Gastroesophageal sphincter (tissue), 4 donors: ENCODE measurements around the gene FAM149B1. TPM values are rescaled to one million over a fixed set of nuclear protein-coding genes. Genes with fewer than 3 reads are reported as not detected.

ENCODE experiments used
- ATAC-seq: fragments of 150-250 bp; one replicate; pipeline ENCODE4 v1.9.1; 2016; ENCODE audit warnings: mild to moderate bottlenecking, moderate library complexity
- H3K27ac ChIP-seq, 4 donors: fragments of 200-600 bp; sonication (generic) in 3 of 4; 1 replicate in 3 of 4; 2 replicates in 1 of 4; pipeline ENCODE4 v1.5.1; 2016 to 2019
- H3K27me3 ChIP-seq: fragments of 200-600 bp; sonication (generic); one replicate; pipeline ENCODE4 v1.5.1; 2019
- H3K36me3 ChIP-seq, 2 donors: fragments of 200-600 bp; sonication (generic); one replicate each; pipeline ENCODE4 v1.5.1; 2019; ENCODE audit warnings: control low read depth in 1 of 2
- H3K4me1 ChIP-seq, 3 donors: fragments of 200-600 bp; sonication (generic); 1 replicate in 2 of 3; 2 replicates in 1 of 3; pipeline ENCODE4 v1.5.1; 2016 to 2019; ENCODE audit warnings: control low read depth in 2 of 3
- H3K4me3 ChIP-seq, 2 donors: fragments of 200-600 bp; sonication (generic); one replicate each; pipeline ENCODE4 v1.5.1; 2019; ENCODE audit warnings: mild to moderate bottlenecking in 1 of 2, moderate library complexity in 1 of 2
- H3K9me3 ChIP-seq, 3 donors: fragments of 200-600 bp; sonication (generic); one replicate each; pipeline ENCODE4 v1.5.1; 2017 to 2019; ENCODE audit warnings: control low read depth in 2 of 3
- CTCF ChIP-seq, 4 experiments: fragments of 200-600 bp in 2 of 4; fragments of 450-650 bp in 2 of 4; sonication (generic) in 1 of 4; IDR thresholded peaks; one replicate each; pipeline ENCODE4 v1.5.1; 2017 to 2019; ENCODE audit warnings: antibody characterized with exemption in 4 of 4, mild to moderate bottlenecking in 2 of 4, moderate library complexity in 2 of 4
- EP300 ChIP-seq: sonication (generic); formaldehyde crosslinking; IDR thresholded peaks from one replicate; pipeline ENCODE4 v1.6.1; 2017; ENCODE audit warnings: antibody characterized with exemption, mild to moderate bottlenecking
- POLR2A ChIP-seq, 2 donors: fragments of 450-650 bp; IDR thresholded peaks; one replicate each; pipeline ENCODE4 v1.6.1; 2017; ENCODE audit warnings: antibody characterized with exemption in 2 of 2, mild to moderate bottlenecking in 2 of 2, moderate library complexity in 1 of 2
- POLR2AphosphoS5 ChIP-seq: sonication (generic); formaldehyde crosslinking; IDR thresholded peaks from one replicate; pipeline ENCODE4 v1.6.1; 2017; ENCODE audit warnings: antibody characterized with exemption
- WGBS, 2 donors: methylation state at CpG; one replicate each; pipeline ENCODE4 v1.1.5; 2018; ENCODE audit warnings: low coverage in 1 of 2; 5-methylcytosine and 5-hydroxymethylcytosine counted together
- total RNA-seq, 4 donors: library from RNA; depleted of rRNA; stranded (reverse); fragments of >200 nt; gene quantifications; one replicate each; pipeline ENCODE4 v1.1.0, GENCODE V29; 2016

FAM149B1 gene
- total RNA-seq, 4 donors from 2014 or later, result 10.9 to 16.2 (median 15.2) TPM

DNA sequence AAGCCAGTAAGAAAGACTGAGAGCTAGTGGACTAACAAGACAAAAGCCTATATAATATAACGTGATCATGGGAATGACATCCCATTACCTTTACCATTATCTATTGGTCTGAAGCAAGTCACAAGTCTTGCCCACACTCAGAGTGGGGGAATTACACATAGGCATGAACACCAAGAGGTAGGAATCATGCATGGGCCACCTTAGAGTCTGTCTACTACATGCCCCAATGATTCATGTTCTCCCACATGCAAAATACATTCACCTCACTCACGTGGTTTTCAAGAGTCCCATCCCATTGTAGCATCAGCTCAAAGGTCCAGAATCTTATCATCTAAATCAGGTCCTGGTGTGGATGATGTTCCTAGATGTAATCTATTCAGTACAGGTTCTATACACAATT is 49.7 kb downstream of the FAM149B1 start:
- H3K27me3 ChIP-seq, result no peaks in the 10 kb centered on the region
- peaks cover 0 to 26% of the 10 kb centered on the region in 2 donors for H3K36me3 ChIP-seq
- 86 to 100% methylated on average over 2 of the region's 2 CpGs for WGBS, 2 donors
- TF ChIP-seq EP300, result no peak
- TF ChIP-seq POLR2AphosphoS5, result no peak
- no peak for TF ChIP-seq POLR2A (IDR thresholded peaks at IDR 0.05)
- no peak for TF ChIP-seq CTCF (IDR thresholded peaks at IDR 0.05)
- H3K27ac ChIP-seq, result no peak overlapping the region
- H3K4me1 ChIP-seq, result peaks cover 0 to 6% (median 0%) of the 10 kb centered on the region in 3 donors
- no peak overlapping the region for H3K4me3 ChIP-seq
- ATAC-seq, result no peak
- H3K9me3 ChIP-seq, result no peaks in the 10 kb centered on the region

- Histone ChIP-seq H3K4me1 (no peaks in the 10 kb centered on the region), H3K36me3 (peaks cover 0 to 26% of the 10 kb centered on the region in 2 donors), H3K27me3 (no peaks in the 10 kb centered on the region), H3K9me3 (no peaks in the 10 kb centered on the region), H3K4me3 (no peak overlapping the region), H3K27ac (no peak overlapping the region)
- TF ChIP-seq CTCF (IDR thresholded peaks at IDR 0.05) (no peak), POLR2AphosphoS5 (no peak), POLR2A (IDR thresholded peaks at IDR 0.05) (no peak), EP300 (no peak)
- WGBS, 2 donors, result 94 to 96% methylated on average over 2 of the region's 2 CpGs
- ATAC-seq, result no peak
These were observed 50.7 kb downstream of the FAM149B1 start for GRCh38 chr10:73218431-73219191.

GRCh38 chr10:73219384-73219783 is 51.5 kb downstream of the FAM149B1 start:
- no peaks in the 10 kb centered on the region for H3K4me1 ChIP-seq
- H3K36me3 ChIP-seq, result peaks cover 0 to 26% of the 10 kb centered on the region in 2 donors
- no peak overlapping the region for H3K4me3 ChIP-seq
- H3K9me3 ChIP-seq, result no peaks in the 10 kb centered on the region
- no peaks in the 10 kb centered on the region for H3K27me3 ChIP-seq
- TF ChIP-seq EP300 (no peak), POLR2A (IDR thresholded peaks at IDR 0.05) (no peak), POLR2AphosphoS5 (no peak), CTCF (IDR thresholded peaks at IDR 0.05) (no peak)
- no peak overlapping the region for H3K27ac ChIP-seq
- no peak for ATAC-seq

DNA sequence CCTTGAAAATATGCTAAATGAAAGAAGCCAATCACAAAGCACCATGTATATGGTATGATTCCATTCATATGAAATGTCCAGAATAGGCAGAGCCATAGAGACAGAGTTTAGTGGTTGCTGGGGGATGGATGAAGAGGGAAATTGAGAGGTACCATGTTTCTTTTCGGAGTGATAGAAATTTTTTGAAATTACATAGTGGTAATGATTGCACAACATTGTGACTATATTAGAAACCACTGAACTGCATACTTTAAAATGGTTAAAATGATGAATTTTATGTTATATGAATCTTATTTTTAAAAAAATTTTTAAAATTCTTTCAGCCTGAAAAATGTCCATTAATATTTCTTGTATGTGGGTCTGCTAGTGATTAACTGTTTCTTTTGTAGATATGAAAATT is 53.1 kb downstream of the FAM149B1 start:
- Histone ChIP-seq H3K4me3 (no peak overlapping the region), H3K4me1 (no peaks in the 10 kb centered on the region), H3K9me3 (no peaks in the 10 kb centered on the region), H3K27me3 (no peaks in the 10 kb centered on the region), H3K36me3 (peaks cover 0 to 26% of the 10 kb centered on the region in 2 donors), H3K27ac (no peak overlapping the region)
- TF ChIP-seq CTCF (IDR thresholded peaks at IDR 0.05), result no peak
- TF ChIP-seq POLR2AphosphoS5, result no peak
- TF ChIP-seq EP300, result no peak
- no peak for TF ChIP-seq POLR2A (IDR thresholded peaks at IDR 0.05)
- 88 to 100% methylated on average over 1 of the region's 1 CpG for WGBS, 2 donors
- no peak for ATAC-seq

- Histone ChIP-seq H3K27ac (no peak overlapping the region), H3K4me1 (no peaks in the 10 kb centered on the region), H3K27me3 (no peaks in the 10 kb centered on the region), H3K9me3 (no peaks in the 10 kb centered on the region), H3K36me3 (peaks cover 0 to 25% of the 10 kb centered on the region in 2 donors), H3K4me3 (no peak overlapping the region)
- TF ChIP-seq CTCF (IDR thresholded peaks at IDR 0.05), result no peak
- no peak for TF ChIP-seq POLR2A (IDR thresholded peaks at IDR 0.05)
- TF ChIP-seq EP300, result no peak
- no peak for TF ChIP-seq POLR2AphosphoS5
- ATAC-seq, result no peak
These were observed 57.6 kb downstream of the FAM149B1 start for GRCh38 chr10:73225518-73225917.
